GM21825 (cell line): ENCODE results near the gene CRMP1.
"Not testable (repeated sequence)": the region's sequence is repeated elsewhere in the genome, so short reads cannot be mapped to it uniquely, and the experiment has no call there.

Experiments
- ATAC-seq: cut with Tn5 transposase; IDR thresholded peaks from one replicate; pipeline ENCODE4 v1.9.1; 2021; ENCODE audit warnings: mild to moderate bottlenecking, moderate library complexity; ENCODE audit not compliant: unreplicated experiment

CRMP1 gene

DNA sequence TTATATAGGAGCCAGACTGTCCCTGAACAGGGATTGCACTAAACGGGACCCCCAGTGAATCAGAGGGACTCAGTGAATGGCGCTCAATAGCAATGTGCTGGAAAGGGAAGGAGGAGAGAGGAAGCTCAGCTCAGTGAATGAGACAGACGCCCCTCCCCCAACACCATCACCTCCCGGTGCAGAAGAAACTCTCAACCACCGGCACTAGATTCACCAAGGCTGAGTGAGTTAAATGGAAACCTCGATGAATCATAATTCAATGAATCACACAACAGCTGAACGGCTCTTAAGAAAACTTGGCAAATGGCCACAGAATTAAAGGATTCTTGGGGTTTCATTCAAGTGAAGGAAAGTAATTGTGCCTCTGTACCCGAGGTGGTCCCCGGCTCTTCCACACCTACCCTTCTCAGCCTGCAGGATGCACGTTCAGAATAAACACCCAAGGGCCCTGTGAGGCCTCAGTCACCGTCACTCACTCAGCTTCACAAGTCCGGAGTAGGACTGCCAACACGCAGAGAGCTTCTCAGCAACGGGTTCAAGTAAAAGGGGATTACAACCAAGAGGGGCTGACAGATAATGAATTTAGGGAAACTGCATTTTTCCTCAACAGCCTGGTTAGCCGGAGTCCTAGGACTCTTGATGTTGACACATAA, 29.3 kb downstream of the CRMP1 start:
- no peak for ATAC-seq

DNA sequence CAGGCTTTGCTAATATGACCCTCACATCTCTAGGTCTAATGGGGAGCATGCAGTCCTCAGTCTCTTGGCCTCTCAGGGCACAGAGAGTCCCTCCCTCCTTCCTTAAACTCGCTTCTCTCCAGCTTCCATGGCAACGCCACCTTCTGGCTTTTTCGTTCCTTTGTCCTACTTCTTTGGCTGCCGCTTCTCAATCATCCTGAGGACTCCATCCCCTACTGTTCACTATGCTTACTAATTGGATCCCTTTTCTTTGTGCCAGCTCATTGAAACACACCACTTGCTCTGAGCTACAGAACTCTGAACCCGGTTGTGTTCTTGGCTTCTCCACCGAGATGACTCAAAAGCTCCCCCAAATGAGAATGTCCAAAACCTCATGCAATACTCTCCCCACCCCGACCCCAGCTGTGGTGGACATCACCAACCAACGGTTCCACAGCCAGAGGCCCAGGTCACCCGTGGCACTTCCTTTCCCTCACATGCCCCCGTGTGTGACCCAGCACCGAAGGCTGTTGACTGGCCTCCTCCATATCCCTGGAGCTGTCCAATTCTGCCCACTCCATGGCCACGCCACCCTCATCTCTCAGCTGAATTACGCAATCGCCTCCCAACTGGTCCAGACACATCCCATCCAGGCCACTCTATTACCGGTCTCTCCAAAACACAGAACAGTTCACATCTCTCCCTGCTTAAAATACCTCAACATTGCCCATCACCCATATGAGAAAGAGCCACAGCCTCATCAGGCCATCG, 34.7 kb downstream of the CRMP1 start:
- ATAC-seq, result no peak

DNA sequence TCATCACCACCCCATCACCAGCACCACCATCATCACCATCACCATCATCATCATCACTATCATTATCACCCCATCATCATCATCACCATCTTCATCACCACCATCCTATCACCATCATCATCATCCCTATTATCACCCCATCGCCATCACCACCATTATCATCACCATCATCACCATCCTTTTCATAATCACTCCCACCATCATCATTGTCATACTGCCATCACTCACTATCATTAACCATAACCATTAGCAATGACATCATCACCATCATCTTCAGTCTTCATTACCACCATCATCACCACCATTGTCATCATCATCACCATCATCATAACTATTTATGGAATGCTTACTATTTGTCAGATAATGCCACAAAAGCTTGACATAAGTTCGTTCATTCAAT, 35.7 kb downstream of the CRMP1 start:
- no peak for ATAC-seq

DNA sequence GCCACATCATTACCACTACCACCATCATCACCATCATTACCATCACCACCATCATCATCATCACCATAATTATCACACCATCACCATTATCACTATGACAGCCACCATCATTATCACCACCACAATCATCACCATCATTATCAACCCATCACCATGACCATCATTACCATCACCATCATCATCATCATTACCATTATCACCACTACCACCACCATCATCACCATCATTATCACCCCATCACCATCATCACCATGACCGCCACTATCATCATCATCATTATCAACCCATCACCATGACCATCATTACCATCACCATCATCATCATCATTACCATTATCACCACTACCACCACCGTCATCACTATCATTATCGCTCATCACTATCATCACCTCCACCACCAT, 36.5 kb downstream of the CRMP1 start:
- not testable (repeated sequence) for ATAC-seq

DNA sequence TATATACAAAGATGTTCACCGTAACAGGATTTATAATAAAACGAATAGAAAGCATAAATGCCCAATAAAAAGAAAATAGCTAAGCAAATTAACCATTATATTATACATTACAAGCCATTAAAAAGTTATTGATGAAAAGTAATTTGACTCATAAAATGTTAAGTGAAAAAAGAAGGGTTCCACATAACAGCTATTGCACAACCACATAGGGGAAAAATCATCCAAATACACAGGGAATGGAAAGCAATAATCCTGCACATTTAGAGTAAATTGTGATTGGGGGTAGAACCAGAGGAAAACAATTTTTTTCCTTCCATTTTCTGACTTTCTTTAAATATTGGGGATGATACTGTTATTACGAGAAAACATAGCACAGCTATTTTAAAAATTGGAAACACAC, 38.0 kb downstream of the CRMP1 start:
- no peak for ATAC-seq

DNA sequence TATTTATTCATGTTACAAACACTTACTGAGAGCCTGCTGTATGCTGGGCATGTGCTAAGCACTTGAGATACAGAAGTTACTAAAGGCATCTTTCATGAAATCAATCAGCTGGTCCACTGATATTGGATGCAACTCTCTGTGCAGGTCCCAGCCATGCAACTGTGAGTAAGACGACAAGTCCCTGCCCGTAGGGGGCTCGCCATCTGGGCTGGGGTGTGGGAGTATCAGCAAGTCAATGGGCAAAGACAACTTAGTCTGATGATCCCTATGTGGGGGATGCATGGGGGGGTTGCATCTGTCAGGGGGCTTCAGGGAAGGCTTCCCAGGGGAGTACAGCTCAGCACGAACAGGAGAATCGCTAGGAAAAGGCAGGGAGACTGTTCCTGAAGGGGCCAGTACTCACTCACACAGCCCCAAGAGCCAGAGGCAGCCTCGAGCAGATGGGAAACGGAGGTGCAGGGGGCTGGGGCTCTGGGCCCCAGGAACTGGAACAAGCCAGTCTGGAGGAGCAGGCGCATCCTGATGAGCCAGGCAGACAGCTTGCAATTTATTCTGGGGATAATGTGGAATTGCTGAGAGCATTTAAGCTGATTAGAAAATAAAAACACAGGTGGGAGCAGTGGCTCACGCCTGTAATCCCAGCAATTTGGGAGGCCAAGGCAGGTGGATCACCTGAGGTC, 40.2 kb downstream of the CRMP1 start:
- no peak for ATAC-seq

DNA sequence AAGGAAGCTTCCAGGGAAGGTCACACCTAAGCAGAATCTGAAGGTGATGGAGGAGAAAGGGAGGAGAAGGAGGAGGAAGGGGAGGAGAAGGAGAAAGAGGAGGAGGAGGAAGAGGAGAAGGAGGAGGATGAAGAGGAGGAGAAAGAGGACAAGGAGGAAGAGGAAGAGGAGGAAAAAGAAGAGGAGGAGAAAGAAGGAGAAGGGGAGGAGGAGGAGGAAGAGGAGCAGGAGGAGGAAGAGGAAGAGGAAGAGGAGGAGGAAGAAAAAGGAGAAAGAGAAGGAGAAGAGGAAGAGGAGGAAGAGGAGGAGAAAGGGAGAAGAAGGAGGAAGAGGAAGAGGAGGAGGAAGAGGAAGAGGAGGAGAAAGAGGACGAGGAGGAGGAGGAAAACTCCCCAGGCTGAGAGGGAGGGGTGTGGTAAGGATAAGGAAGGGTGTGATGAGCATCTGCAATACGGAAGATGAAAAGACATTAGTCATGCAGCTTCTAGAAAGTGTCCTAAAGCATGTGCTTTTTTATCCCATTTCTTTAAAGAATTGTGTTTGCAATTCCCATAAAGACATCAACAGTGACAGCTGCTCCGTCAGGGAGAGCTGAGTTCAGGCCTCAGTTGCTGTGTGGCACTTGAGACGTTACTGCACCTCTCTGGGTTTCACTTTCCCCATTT, 41.1 kb downstream of the CRMP1 start:
- ATAC-seq, result no peak

DNA sequence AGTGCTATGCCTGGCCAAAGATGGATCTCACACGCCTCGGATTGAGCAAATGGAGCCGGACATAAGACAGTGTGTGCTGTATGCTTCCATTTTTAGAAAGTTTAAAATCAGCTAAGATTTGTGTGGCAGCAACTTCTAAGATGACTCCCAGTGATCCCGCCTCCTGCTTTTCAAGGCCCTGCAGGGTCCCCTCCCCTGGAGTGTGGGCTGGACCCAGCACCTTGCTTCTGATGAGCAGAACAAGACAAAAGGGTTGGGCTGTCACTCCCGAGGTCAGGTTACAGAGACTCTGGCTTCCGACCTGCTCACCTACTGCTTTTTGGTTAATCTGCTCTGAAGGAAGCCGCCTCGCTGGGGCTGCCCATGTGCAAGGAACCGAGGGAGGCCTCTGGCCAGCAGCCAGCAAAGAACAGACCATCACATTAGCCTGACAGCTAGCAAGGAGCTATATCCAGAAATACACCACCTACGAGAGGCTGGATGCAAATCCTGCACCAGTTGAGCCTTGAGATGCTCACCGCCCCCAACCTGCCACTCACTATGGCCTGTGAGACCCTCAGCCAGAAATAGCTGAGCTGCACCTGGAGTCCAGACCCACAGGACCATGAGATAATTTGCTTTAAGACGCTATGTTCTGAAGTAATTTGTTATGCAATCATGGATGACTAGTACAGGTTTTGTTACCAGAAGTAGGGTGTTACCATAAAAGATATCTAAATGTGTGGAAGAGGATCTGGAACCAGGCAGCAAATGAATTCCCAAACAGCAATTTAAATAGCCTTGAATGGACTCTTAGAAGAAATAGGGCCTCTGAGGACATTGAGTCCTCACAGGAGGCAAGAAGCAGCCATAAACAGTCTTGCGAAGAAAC, 47.6 kb downstream of the CRMP1 start:
- ATAC-seq, result no peak

DNA sequence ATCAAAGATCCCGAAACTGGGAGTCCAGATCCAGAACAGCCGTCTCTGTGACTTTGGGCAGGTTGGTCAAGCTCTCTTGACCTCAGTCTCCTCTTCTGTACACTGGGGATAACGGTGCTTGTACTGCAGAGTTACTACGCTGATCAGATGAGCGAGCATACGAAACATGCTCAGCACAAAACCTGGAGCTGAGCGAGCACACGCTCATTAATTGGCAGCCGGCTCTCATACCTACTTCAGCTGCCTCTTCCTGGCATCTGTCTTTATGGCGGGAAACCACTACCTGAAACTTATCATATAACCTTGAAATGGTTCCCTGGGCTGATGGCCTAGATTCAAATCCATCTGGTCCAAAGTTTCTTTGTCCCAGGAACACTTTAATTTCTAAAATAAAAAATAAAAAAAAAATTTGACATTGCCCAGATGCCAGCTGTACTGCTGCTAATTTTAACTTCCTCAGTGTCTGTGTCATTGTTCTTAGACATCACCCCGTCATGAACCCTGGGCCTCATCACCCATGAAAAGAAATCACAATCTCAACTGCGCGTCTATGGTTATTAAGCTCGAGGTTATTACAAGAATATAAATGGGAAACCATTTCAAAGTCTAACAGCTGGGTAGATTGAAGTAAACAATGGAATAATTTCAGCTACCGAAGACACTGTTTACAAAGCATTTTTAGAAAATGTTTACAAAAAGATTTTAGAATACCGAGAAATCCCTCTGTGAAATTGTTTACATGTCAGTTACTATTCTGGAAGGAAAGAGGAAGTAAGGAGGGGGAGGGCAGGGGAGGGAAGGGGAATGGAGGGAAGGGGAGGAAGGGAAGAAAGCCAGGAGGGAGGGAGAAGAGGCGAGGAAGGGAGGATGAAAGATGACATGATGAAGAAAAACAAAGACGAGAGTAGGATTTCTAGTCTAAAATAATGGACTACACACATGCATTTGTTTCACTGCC, 49.0 kb downstream of the CRMP1 start:
- ATAC-seq, result no peak

DNA sequence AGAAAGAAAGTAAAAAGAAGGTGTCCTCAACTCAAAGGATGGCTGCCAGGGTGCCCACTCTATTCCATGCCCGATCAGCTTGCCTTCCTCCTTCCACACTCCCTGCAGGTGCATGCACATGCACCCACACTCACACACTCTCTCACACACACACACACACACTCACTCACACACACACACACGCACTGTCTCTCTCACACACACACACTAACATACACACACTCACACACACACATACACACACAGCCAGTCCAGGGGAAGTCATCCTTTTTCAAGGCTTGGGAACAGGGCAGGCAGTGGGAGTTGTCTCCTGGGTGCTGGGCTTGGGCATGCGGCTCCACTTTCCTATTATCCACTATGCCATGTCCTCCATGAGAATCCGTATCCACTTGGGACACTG, 50.4 kb downstream of the CRMP1 start:
- no peak for ATAC-seq

DNA sequence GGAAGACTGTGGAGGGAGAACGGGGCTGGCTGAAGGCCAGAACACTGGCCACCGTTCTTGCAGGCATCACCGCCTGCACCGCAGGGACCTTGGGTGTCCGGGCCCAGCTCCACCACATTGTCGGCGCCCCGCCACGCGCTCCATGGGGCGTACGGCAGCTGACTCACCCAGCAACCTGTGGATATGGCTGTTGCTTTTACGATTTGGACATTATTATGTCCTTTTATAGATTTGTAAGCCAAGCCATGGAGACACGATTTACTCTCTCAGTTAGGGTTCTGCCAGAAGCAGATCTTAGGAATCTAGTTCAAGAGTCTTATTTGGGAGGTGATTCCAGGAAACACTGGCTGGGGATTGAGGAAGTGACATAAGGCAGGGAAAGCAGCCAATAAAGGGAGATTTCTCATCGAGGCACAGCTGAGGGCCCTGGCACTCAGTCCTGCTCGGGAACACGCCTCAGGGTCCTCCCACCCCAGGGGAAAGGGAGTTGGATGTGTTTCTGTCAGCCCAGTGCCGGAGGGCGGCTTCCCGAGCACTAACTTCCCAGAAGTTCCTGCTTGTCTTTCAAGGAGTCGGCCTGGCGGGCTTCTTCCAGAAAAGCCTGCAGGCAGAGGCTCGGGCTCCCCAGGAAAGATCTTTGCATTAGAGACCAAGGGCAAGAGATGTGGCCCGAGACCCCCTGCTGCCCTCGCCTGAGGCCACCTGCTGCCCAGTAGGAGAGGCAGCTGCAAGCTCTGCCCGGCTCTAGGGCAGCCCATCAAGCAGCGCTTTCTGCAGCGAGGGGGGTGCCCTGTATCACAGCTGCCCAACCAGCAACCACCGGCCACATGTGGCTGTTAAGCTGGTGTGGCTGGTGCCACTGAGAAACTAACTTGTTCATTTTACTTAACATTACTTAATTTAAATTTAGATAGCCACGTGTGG, 52.9 kb downstream of the CRMP1 start:
- no peak for ATAC-seq

DNA sequence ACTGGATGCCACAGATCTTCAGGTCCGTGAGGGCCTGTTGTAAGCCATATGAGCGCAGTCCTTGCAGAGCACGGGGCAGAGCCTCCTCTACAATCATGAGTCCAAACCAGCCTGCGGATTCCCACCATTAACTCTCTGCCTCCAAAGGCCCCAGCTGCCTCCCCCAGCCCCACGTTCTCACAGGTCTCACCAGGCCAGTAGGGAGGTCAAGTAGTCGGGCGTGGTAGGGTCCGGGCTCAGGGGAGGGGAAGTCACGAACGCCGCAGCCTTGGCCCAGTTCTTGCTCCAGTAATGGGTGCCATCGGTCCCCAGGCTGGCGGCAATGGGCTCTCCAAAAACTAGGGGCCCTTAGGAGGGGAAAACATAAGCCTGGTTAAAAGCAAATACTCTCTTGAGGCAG, 53.6 kb downstream of the CRMP1 start:
- no peak for ATAC-seq

DNA sequence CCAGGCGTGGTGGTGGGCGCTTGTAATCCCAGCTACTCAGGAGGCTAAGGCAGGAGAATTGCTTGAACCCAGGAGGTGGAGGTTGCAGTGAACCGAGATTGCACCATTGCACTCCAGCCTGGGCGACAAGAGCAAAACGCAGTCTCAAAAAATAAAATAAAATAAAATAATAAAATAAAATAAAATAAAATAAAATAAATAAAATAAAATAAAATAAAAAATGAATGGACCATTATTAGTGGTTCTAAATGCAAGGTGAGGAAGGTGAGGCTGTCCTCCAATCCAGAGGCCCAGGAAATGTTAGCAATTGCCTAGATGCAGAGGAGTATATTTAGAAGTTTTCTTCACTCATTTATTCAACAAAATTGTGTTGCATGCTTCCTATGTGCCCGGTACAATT, 55.4 kb downstream of the CRMP1 start:
- not testable (repeated sequence) for ATAC-seq

DNA sequence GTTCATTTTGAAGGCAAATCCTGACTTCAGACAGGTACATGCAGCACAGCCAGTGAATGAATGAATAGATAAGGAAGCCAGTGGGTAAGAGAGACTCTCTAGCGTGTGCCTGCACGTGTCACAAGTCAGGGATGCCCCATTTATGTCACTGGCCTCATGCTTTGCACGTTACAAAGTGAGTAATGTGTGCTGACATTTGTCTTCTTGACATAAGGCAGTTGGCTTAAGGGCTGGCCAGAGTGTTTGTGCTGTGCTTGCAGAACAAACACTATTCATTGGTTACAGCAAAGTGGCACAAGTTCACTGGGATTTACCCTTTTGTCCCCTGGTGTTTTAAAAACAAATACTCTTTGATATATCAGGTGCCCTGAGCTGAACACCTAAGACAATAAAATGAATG, 55.9 kb downstream of the CRMP1 start:
- ATAC-seq, result no peak

DNA sequence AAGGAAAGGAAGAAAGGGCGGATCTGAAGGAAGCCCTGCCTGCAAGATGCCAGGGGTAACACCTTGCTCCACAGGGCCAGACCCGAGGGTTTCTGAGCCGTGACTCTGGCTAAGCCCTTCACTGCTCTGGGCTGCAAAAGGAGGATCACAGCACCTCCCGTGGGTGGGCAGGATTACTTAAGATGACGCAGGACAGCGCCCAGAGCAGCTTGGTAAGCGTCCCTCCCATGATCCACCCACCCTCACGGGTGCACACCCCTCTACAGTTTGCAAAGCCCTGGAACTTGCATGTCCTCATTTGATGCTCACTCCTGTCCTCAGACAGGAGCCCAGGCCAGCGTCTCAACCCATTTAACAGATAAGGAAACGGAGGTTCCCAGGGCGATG, 64.9 kb downstream of the CRMP1 start:
- ATAC-seq, result no peak

DNA sequence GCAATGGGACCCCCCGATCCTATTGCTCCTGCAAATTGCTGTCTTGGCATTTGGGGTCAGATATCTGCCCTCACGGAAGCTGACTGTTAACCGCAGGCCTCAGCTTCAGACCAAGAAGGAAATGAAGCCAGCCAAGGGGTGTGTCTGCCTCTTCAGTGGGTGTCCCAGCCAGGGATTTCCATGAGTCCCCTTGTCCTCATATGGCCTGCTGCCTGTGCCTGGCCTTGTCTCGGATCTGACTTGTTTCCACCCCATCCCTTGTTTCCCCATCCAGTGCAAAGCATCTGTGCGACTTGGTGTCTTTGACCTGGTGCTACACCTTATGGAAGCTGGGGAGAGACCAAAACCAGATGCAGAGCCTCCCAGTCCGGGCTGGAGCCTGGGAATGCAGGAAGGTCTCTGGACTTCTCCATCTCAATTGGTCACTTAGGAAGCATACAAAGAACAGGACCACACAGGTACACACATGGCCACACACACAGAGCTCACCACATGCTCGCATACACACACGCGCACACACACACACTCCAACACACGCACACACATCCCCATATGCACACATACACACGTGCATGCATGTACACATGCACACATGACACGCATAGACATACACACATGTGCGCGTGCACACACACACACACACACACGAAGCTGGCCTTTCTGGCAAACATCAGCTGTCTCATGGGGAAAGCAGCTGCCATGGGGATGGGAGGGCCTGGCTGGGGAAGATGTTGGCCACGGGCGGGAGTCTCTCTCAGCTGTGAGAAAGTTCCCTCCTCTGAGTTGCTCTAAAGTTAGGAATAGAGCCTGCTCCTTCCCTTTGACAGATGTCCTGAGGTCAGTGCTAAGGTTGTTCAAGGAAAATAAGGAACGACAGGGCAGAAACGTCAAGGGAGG, 65.5 kb downstream of the CRMP1 start:
- ATAC-seq, result no peak

DNA sequence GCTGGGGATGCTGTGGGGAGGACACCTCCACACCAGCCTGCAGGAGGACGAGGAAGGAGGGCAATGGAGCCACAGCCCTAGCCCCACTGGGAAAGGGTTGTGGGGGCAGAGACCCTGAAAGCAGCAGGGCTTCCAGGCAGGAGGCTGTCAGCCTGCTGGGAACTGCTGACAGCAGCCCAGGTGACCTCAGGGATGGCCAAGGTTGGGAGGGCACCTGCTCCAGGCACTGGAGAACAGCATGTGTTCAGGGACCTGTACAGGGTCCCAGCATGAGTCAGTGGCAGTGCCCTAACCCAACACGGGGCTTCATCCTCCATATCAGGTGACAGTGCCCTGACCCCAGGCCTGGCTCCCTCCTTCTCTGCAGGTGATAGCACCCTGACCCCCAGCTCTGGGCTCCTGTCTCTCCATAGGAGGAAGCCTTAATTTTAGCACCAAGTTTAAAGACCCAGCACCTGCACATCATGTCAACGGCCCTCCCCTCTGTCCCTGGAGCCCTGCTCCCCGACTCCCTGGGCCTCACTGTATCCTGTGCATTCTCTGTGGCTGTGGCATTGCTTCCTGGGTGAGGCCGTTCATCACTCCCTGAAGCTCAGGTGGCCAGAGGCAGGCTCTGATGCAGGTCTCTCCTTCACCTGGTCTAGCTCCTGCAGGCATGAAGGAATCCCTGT, 66.3 kb downstream of the CRMP1 start:
- ATAC-seq, result no peak
